AG09319 (cell line): ENCODE data around the gene LNP1.
"Not testable (repeated sequence)": the region's sequence is repeated elsewhere in the genome, so short reads cannot be mapped to it uniquely, and the experiment has no call there.

Experiments
- DNase-seq: peaks from one replicate; pipeline ENCODE4 v3.0.0-alpha.2; 2010; ENCODE audit warnings: low read depth; ENCODE audit errors: extremely low read depth
- CTCF ChIP-seq: IDR thresholded peaks from 2 replicates; pipeline ENCODE4 v1.5.1; 2011; ENCODE audit warnings: low read depth, mild to moderate bottlenecking, inconsistent platforms, low read length, moderate library complexity

Gene LNP1

DNA sequence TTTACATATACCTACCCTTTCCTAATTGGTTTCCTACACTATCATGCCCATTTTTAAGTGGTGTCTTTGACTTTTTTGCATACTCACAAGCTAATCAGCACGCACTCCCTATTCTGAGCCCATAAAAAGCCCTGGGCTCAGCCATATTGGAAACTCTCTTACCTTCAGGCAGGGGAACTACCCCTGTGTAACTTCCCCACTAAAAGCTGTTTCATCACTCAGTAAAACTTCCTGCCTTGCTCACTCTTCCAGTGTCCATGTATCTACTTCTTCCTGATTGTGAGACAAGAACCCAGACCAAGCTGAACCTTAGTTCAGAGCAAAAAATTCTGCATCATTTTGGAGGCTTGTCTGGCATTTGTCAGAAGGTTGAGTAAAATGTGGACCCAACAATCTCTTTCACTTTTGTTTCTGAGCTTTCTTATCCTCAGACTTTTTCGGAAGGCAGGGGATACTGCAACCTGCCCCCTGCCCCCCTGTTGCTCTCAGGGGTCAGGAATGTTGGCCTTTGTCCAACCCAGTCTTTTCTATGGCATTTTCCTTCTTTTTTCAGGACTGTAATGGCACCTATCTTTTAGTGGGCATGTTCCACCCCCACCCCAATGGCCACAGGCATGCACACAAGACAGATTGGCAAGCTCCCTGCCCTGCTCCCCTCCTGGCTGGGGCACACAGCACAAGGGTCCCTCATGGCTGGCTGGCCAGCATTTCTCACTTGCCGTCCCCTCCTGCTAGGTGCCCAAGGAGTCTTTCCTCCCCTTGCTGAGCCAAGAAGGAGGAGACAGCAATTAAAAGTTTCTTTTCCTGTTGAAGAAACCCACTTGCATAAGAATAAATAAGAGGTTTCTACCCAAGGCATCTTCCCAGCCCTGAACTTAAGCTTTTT is 64.8 kb downstream of the LNP1 start:
- DNase-seq: no peak

DNA sequence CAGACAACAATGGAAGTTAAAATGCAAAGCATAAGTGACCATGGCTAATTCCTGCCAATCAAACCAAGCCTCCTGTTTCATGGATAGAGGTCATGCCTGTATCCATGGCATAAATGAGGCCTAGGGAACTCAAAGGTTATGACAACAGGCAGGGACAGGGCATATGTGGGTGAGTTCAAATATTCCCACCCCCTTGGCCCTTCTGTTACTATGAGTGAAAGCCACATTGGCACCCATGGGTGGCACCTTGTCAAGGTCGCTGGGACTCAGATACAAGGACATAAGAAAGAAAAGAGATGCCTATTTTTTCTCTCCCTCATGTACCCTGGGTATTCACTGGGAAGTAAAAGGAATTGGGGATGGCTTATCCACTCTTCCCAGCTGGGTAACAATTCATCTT is 65.8 kb downstream of the LNP1 start:
- no peak for DNase-seq
- TF ChIP-seq CTCF: no peak

More for the DNA sequence above, 64.8 kb downstream of the LNP1 start:
- no peak for TF ChIP-seq CTCF

DNA sequence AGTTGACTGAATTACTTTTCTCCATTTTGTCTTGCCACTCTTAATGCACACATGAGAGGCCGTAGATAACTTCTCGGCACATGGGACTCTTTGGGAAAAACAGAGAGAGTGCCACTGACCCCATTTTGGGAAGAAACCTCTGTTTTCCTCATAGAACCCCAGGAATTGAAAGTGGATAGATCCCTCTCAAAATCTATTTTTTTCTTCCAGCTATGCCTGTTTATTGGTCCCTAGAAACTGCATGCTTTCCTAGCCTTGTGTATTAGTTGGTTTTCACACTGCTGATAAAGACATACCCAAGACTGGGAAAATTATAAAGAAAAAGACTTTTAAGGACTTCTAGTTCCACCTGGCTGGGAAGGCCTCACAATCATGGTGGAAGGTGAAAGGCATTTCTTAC is 67.3 kb downstream of the LNP1 start:
- DNase-seq: no peak
- no peak for TF ChIP-seq CTCF

DNA sequence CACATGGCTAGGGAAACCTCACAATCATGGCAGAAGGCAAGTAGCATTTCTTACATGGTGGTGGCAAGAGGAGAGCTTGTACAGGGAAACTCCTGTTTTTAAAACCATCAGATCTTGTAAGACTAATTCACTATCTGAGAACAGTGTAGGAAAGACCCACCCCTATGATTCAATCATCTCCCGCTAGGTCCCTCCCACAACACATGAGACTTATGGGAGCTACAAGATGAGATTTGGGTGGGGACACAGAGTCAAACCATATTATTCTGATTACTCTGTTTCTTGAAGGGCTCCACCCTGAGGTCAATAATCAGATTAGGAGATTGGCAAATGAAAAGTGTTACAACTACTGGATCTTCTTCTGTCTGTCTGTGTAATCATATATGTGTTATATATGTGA is 69.6 kb downstream of the LNP1 start:
- no peak for TF ChIP-seq CTCF
- DNase-seq: no peak

GRCh38 chr3:100471444-100471843 is 70.1 kb downstream of the LNP1 start:
- no peak for TF ChIP-seq CTCF
- DNase-seq: no peak

GRCh38 chr3:100477851-100478360 is 76.6 kb downstream of the LNP1 start:
- DNase-seq: not testable (repeated sequence)

DNA sequence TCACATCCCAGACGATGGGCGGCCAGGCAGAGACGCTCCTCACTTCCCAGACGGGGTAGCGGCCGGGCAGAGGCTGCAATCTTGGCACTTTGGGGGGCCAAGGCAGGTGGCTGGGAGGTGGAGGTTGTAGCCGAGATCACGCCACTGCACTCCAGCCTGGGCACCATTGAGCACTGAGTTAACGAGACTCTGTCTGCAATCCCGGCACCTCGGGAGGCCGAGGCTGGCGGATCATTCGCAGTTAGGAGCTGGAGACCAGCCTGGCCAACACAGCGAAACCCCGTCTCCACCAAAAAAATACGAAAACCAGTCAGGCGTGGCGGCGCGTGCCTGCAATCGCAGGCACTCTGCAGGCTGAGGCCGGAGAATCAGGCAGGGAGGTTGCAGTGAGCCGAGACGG is 77.2 kb downstream of the LNP1 start:
- DNase-seq: not testable (repeated sequence)

- no peak for DNase-seq
Observed at GRCh38 chr3:100480081-100480480, 78.7 kb downstream of the LNP1 start.

More at GRCh38 chr3:100480081-100480480, 78.7 kb downstream of the LNP1 start:
- TF ChIP-seq CTCF: no peak
